HepG2 (cell line): ENCODE results near the gene NOXRED1. TPM values are rescaled to one million over a fixed set of nuclear protein-coding genes. Genes with fewer than 3 reads are reported as not detected.
A peak's percentile ranks its signal among the peaks of the same experiment; 100 is the strongest.

Experiments used
- NAIF1 ChIP-seq: sonication (generic); formaldehyde crosslinking; IDR thresholded peaks from 2 replicates; pipeline ENCODE4 v1.5.0; 2020; ENCODE audit warnings: mild to moderate bottlenecking, missing genetic modification reagents, borderline replicate concordance
- NFIC ChIP-seq: IDR thresholded peaks from 2 replicates; pipeline ENCODE4 v1.6.1; 2012; ENCODE audit warnings: mild to moderate bottlenecking, low read length, inconsistent platforms
- PHF5A ChIP-seq: IDR thresholded peaks from one replicate; pipeline ENCODE4 v1.6.1; 2018; ENCODE audit warnings: low read depth, missing genetic modification reagents; ENCODE audit not compliant: unreplicated experiment
- PRMT3 ChIP-seq: sonication (generic); formaldehyde crosslinking; IDR thresholded peaks from 2 replicates; pipeline ENCODE4 v1.8.1; 2022; ENCODE audit warnings: low read depth, mild to moderate bottlenecking, moderate library complexity, missing genetic modification reagents, borderline replicate concordance
- SIX4 ChIP-seq: sonication (generic); formaldehyde crosslinking; IDR thresholded peaks from 2 replicates; pipeline ENCODE4 v1.4.0; 2020; ENCODE audit warnings: missing genetic modification reagents
- SRSF9 ChIP-seq: fragments of 200-400 bp; formaldehyde crosslinking; IDR thresholded peaks from 2 replicates; pipeline ENCODE4 v1.6.1; 2018; ENCODE audit warnings: borderline replicate concordance, mild to moderate bottlenecking, low read depth, low read length; ENCODE audit not compliant: insufficient read depth, poor library complexity, severe bottlenecking
- SRY ChIP-seq: sonication (generic); formaldehyde crosslinking; IDR thresholded peaks from 2 replicates; pipeline ENCODE4 v1.8.0; 2022; ENCODE audit warnings: mild to moderate bottlenecking, missing genetic modification reagents
- ZBTB42 ChIP-seq: sonication (generic); formaldehyde crosslinking; IDR thresholded peaks from 2 replicates; pipeline ENCODE4 v1.5.0; 2020; ENCODE audit warnings: mild to moderate bottlenecking, missing genetic modification reagents
- ZNF10 ChIP-seq: sonication (generic); formaldehyde crosslinking; IDR thresholded peaks from 2 replicates; pipeline ENCODE4 v1.4.0; 2020; ENCODE audit warnings: mild to moderate bottlenecking, low read depth, missing genetic modification reagents, borderline replicate concordance
- ZNF605 ChIP-seq: sonication (generic); formaldehyde crosslinking; IDR thresholded peaks from 2 replicates; pipeline ENCODE4 v1.8.0; 2022; ENCODE audit warnings: mild to moderate bottlenecking, missing genetic modification reagents
- ZNF776 ChIP-seq: sonication (generic); formaldehyde crosslinking; IDR thresholded peaks from 2 replicates; pipeline ENCODE4 v1.4.0; 2020; ENCODE audit warnings: mild to moderate bottlenecking, missing genetic modification reagents
- polyA plus RNA-seq, 8 experiments: library from polyadenylated mRNA; depleted of rRNA in 3 of 8; stranded (reverse) in 7 of 8; unstranded in 1 of 8; fragments of >200 nt; fragmentation: Illumina TruSeq in 4 of 8; extraction: Trizol in 4 of 8; gene quantifications; 2 replicates each; pipeline versions ENCODE4 v1.2.1 to v1.2.3, GENCODE V29; 2011 to 2016; ENCODE audit warnings: low read depth in 4 of 8, missing spikeins in 1 of 8, mixed read lengths in 1 of 8; ENCODE audit not compliant: insufficient read depth in 1 of 8
- total RNA-seq, 5 experiments: library from RNA; depleted of rRNA; stranded (reverse); fragments of >200 nt; fragmentation: Illumina TruSeq; extraction: Trizol; gene quantifications; 2 replicates each; pipeline ENCODE4 v1.2.3, GENCODE V29; 2016; ENCODE audit warnings: low read depth in 1 of 5
- TF ChIP-seq, protein P1 (sequence below): sonication (generic); formaldehyde crosslinking; IDR thresholded peaks from 2 replicates; pipeline ENCODE4 v1.4.0; 2020; ENCODE audit warnings: mild to moderate bottlenecking, missing genetic modification reagents, borderline replicate concordance
- TF ChIP-seq, protein P2 (sequence below): IDR thresholded peaks from 2 replicates; pipeline ENCODE4 v1.6.1; 2012; ENCODE audit warnings: low read length, improper control_type of control experiment
- TF ChIP-seq, protein P3 (sequence below): sonication (generic); formaldehyde crosslinking; IDR thresholded peaks from 2 replicates; pipeline ENCODE4 v1.8.0; 2022; ENCODE audit warnings: mild to moderate bottlenecking, missing genetic modification reagents
- TF ChIP-seq, protein P4 (sequence below): sonication (generic); formaldehyde crosslinking; IDR thresholded peaks from 2 replicates; pipeline ENCODE4 v1.5.1; 2020; ENCODE audit warnings: missing genetic modification reagents, mild to moderate bottlenecking, borderline replicate concordance

NOXRED1 gene
- total and polyA plus RNA-seq, 2 of the 13 experiments (the other 11 are each of a cell fraction or from before 2014, with no cell fraction given) = 0.24 to 0.41 TPM

DNA sequence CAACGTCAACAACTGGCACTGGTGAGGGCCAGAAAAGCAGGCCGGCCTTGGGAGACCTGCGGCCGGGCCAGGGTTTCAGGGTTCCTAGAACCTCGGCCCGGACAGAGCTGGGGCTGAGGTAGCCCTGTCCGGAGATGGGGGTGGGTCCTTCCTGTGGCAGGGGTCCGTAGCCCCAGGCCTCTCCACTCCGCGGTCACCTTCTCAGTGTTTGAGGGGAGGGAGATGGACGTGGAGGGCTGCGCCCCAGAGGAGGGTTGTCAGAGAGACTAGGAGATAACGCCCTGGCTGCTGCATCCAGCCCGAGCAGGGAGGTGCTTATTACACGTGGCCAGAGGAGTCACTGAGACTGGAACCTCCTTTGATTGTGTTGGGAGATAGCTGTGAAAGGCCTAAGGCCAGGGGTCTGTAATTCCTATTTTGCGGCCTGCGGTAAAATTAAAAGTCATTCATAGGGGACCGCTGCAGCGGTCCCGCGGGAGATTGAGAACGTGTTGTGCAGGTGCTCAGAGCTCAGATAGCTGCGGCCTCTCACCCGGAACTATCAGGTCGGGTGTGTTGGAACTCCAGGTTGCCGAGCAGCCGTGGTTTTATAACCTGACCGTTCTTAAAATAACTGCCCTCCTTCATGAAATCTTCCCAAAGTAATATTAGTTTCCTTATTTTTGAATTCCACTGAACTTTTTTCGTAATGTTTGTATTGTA is 35.1 kb upstream of the NOXRED1 start (continued):
- TF ChIP-seq, protein P1, sequence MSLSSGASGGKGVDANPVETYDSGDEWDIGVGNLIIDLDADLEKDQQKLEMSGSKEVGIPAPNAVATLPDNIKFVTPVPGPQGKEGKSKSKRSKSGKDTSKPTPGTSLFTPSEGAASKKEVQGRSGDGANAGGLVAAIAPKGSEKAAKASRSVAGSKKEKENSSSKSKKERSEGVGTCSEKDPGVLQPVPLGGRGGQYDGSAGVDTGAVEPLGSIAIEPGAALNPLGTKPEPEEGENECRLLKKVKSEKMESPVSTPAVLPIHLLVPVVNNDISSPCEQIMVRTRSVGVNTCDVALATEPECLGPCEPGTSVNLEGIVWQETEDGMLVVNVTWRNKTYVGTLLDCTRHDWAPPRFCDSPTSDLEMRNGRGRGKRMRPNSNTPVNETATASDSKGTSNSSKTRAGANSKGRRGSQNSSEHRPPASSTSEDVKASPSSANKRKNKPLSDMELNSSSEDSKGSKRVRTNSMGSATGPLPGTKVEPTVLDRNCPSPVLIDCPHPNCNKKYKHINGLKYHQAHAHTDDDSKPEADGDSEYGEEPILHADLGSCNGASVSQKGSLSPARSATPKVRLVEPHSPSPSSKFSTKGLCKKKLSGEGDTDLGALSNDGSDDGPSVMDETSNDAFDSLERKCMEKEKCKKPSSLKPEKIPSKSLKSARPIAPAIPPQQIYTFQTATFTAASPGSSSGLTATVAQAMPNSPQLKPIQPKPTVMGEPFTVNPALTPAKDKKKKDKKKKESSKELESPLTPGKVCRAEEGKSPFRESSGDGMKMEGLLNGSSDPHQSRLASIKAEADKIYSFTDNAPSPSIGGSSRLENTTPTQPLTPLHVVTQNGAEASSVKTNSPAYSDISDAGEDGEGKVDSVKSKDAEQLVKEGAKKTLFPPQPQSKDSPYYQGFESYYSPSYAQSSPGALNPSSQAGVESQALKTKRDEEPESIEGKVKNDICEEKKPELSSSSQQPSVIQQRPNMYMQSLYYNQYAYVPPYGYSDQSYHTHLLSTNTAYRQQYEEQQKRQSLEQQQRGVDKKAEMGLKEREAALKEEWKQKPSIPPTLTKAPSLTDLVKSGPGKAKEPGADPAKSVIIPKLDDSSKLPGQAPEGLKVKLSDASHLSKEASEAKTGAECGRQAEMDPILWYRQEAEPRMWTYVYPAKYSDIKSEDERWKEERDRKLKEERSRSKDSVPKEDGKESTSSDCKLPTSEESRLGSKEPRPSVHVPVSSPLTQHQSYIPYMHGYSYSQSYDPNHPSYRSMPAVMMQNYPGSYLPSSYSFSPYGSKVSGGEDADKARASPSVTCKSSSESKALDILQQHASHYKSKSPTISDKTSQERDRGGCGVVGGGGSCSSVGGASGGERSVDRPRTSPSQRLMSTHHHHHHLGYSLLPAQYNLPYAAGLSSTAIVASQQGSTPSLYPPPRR (CRISPR knock-in tag) = no peak
- TF ChIP-seq NFIC (no peak), SRY (CRISPR knock-in tag) (0 out of 2 replicates have a peak, but pooled peaks have one; percentile 52), SRSF9 (no peak), ZNF776 (peak; percentile 22; the same call in 1 of the 2 replicates), PHF5A (no peak), ZBTB42 (CRISPR knock-in tag) (0 out of 2 replicates have a peak, but pooled peaks have one; percentile 37), ZNF605 (0 out of 2 replicates have a peak, but pooled peaks have one; percentile 33), PRMT3 (CRISPR knock-in tag) (no peak), SIX4 (CRISPR knock-in tag) (no peak), NAIF1 (0 out of 2 replicates have a peak, but pooled peaks have one; percentile 74), ZNF10 (CRISPR knock-in tag) (no peak)
- TF ChIP-seq, protein P2, sequence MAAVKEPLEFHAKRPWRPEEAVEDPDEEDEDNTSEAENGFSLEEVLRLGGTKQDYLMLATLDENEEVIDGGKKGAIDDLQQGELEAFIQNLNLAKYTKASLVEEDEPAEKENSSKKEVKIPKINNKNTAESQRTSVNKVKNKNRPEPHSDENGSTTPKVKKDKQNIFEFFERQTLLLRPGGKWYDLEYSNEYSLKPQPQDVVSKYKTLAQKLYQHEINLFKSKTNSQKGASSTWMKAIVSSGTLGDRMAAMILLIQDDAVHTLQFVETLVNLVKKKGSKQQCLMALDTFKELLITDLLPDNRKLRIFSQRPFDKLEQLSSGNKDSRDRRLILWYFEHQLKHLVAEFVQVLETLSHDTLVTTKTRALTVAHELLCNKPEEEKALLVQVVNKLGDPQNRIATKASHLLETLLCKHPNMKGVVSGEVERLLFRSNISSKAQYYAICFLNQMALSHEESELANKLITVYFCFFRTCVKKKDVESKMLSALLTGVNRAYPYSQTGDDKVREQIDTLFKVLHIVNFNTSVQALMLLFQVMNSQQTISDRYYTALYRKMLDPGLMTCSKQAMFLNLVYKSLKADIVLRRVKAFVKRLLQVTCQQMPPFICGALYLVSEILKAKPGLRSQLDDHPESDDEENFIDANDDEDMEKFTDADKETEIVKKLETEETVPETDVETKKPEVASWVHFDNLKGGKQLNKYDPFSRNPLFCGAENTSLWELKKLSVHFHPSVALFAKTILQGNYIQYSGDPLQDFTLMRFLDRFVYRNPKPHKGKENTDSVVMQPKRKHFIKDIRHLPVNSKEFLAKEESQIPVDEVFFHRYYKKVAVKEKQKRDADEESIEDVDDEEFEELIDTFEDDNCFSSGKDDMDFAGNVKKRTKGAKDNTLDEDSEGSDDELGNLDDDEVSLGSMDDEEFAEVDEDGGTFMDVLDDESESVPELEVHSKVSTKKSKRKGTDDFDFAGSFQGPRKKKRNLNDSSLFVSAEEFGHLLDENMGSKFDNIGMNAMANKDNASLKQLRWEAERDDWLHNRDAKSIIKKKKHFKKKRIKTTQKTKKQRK = no peak
- TF ChIP-seq, protein P3, sequence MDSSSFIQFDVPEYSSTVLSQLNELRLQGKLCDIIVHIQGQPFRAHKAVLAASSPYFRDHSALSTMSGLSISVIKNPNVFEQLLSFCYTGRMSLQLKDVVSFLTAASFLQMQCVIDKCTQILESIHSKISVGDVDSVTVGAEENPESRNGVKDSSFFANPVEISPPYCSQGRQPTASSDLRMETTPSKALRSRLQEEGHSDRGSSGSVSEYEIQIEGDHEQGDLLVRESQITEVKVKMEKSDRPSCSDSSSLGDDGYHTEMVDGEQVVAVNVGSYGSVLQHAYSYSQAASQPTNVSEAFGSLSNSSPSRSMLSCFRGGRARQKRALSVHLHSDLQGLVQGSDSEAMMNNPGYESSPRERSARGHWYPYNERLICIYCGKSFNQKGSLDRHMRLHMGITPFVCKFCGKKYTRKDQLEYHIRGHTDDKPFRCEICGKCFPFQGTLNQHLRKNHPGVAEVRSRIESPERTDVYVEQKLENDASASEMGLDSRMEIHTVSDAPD (CRISPR knock-in tag) = no peak
- TF ChIP-seq, protein P4, sequence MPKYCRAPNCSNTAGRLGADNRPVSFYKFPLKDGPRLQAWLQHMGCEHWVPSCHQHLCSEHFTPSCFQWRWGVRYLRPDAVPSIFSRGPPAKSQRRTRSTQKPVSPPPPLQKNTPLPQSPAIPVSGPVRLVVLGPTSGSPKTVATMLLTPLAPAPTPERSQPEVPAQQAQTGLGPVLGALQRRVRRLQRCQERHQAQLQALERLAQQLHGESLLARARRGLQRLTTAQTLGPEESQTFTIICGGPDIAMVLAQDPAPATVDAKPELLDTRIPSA = no peak
